Measurements from ENCODE around the gene MYL6B.

The MYL6B gene

GRCh38 chr12:56186957-56187356 is 34.6 kb downstream of the MYL6B start:
- no peak overlapping the region for H3K27ac ChIP-seq
- POLR2A ChIA-PET (ENCODE audit: low non-redundant PET) = interaction anchor here (0.6 kb wide), 1 partner anchor 31 kb away, joined by 3 read pairs; no protein-coding TSS in a partner anchor
- no peak for TF ChIP-seq CTCF (conservative IDR thresholded peaks at IDR 0.05; ENCODE audit: low read depth)
- CTCF ChIA-PET = interaction anchor here (0.6 to 4.3 kb wide), 2 partner anchors 36 to 60 kb away, joined by 4 to 21 read pairs; partner anchors contain the start of gene ESYT1
- DNase-seq (ENCODE audit: low spot score) = no peak

GRCh38 chr12:56188131-56188777 is 35.9 kb downstream of the MYL6B start:
- ChIA-PET CTCF (interaction anchor here (0.7 to 4.3 kb wide), 6 partner anchors 14 to 233 kb away, joined by 3 to 36 read pairs (median 8); partner anchors contain the start of genes ESYT1 and ZC3H10), POLR2A (ENCODE audit: low non-redundant PET) (interaction anchor here (0.9 to 1.0 kb wide), 2 partner anchors 33 to 70 kb away, joined by 3 read pairs; partner anchors contain the start of gene ZC3H10)
- H3K27ac ChIP-seq = peak overlapping the region; percentile 96
- no peak for TF ChIP-seq CTCF (conservative IDR thresholded peaks at IDR 0.05; ENCODE audit: low read depth)
- DNase-seq (ENCODE audit: low spot score) = no peak

GRCh38 chr12:56188778-56189098 is 36.4 kb downstream of the MYL6B start:
- no peak for TF ChIP-seq CTCF (conservative IDR thresholded peaks at IDR 0.05; ENCODE audit: low read depth)
- peak overlapping the region; percentile 96 for H3K27ac ChIP-seq
- CTCF ChIA-PET = interaction anchor here (0.7 to 4.3 kb wide), 12 partner anchors 10 to 233 kb away, joined by 3 to 36 read pairs (median 6); partner anchors contain the start of genes ANKRD52, ESYT1 and ZC3H10
- no peak for DNase-seq (ENCODE audit: low spot score)
- POLR2A ChIA-PET (ENCODE audit: low non-redundant PET) = interaction anchor here (0.9 to 1.0 kb wide), 2 partner anchors 33 to 71 kb away, joined by 3 read pairs; partner anchors contain the start of gene ZC3H10

- peak; percentile 99 for TF ChIP-seq CTCF (conservative IDR thresholded peaks at IDR 0.05; ENCODE audit: low read depth)
- peak within 1 kb of the TSS; percentile 96 for H3K27ac ChIP-seq
- ChIA-PET CTCF (interaction anchor here (0.5 to 4.3 kb wide), 31 partner anchors 10 to 639 kb away, joined by 3 to 36 read pairs (median 5); partner anchors contain the start of genes ANKRD52, ESYT1, RNF41 and ZC3H10), POLR2A (ENCODE audit: low non-redundant PET) (interaction anchor here (0.5 to 1.1 kb wide), 9 partner anchors 25 to 960 kb away, joined by 3 to 6 read pairs (median 4); partner anchors contain the start of genes ESYT1, MYL6, RNF41 and ZC3H10)
- peak; percentile 91 for DNase-seq (ENCODE audit: low spot score)
Measured at GRCh38 chr12:56189099-56189917, 36.9 kb downstream of the MYL6B start, which contains the start of gene SMARCC2. SMARCC2 (minus strand) TSS chr12:56189483; CDS start chr12:56189461, 22 bp downstream.

GRCh38 chr12:56189918-56190694 is 37.7 kb downstream of the MYL6B start:
- H3K27ac ChIP-seq = peak overlapping the region; percentile 96
- POLR2A ChIA-PET (ENCODE audit: low non-redundant PET) = interaction anchor here (0.6 to 1.1 kb wide), 6 partner anchors 25 to 960 kb away, joined by 3 to 6 read pairs (median 4); partner anchors contain the start of genes ESYT1, MYL6, RNF41 and ZC3H10

More at GRCh38 chr12:56189918-56190694, 37.7 kb downstream of the MYL6B start:
- TF ChIP-seq CTCF (conservative IDR thresholded peaks at IDR 0.05; ENCODE audit: low read depth) = no peak
- DNase-seq (ENCODE audit: low spot score) = peak; percentile 71
- CTCF ChIA-PET = interaction anchor here (0.5 to 4.3 kb wide), 26 partner anchors 9 to 453 kb away, joined by 3 to 36 read pairs (median 5); partner anchors contain the start of genes ANKRD52, ESYT1, RNF41 and ZC3H10
